GM04503 (cell line): ENCODE results near the gene UVSSA.

Experiments
- DNase-seq: peaks from one replicate; pipeline ENCODE4 v3.0.0-alpha.2; 2012; ENCODE audit warnings: low read depth

The UVSSA gene

GRCh38 chr4:1395941-1396805, 49.2 kb downstream of the UVSSA start:
- DNase-seq, result no peak

- no peak for DNase-seq
These were observed 49.9 kb downstream of the UVSSA start for GRCh38 chr4:1396806-1397455.

- no peak for DNase-seq
These were observed 51.9 kb downstream of the UVSSA start for GRCh38 chr4:1398681-1399507.

- no peak for DNase-seq
These were observed 52.6 kb downstream of the UVSSA start for GRCh38 chr4:1399508-1400190.

- no peak for DNase-seq
These were observed 53.3 kb downstream of the UVSSA start for GRCh38 chr4:1400191-1400805.

- DNase-seq, result no peak
These were observed 53.9 kb downstream of the UVSSA start for GRCh38 chr4:1400831-1401408.

GRCh38 chr4:1401409-1402020, 54.5 kb downstream of the UVSSA start:
- DNase-seq, result no peak

GRCh38 chr4:1402021-1402515, 55.1 kb downstream of the UVSSA start:
- DNase-seq, result no peak

- DNase-seq, result no peak
These were observed 55.6 kb downstream of the UVSSA start for GRCh38 chr4:1402516-1403091.

- DNase-seq, result no peak
These were observed 56.2 kb downstream of the UVSSA start for GRCh38 chr4:1403177-1403583.

- no peak for DNase-seq
These were observed 56.9 kb downstream of the UVSSA start for GRCh38 chr4:1403591-1404572.

- no peak for DNase-seq
These were observed 57.7 kb downstream of the UVSSA start for GRCh38 chr4:1404573-1405253.

- no peak for DNase-seq
These were observed 58.2 kb downstream of the UVSSA start for GRCh38 chr4:1405254-1405635.

- DNase-seq, result no peak
These were observed 58.8 kb downstream of the UVSSA start for GRCh38 chr4:1405636-1406393.

- DNase-seq, result no peak
These were observed 59.5 kb downstream of the UVSSA start, which contains the start of gene NKX1-1 for GRCh38 chr4:1406394-1406980. Gene NKX1-1 (minus strand): TSS chr4:1406442. CDS start chr4:1406442, 0 bp downstream.

GRCh38 chr4:1406981-1407656, 60.1 kb downstream of the UVSSA start:
- DNase-seq, result no peak
